K562 (cell line): ENCODE data around the gene ADSS1. TPM values are rescaled to one million over a fixed set of nuclear protein-coding genes. Genes with fewer than 3 reads are reported as not detected.
A peak's percentile ranks its signal among the peaks of the same experiment; 100 is the strongest.

Experiments
- EGR1 ChIP-seq: fragments of 450-650 bp; conservative IDR thresholded peaks from 2 replicates; pipeline ENCODE4 v1.6.1; 2017; ENCODE audit warnings: mild to moderate bottlenecking
- FOXM1 ChIP-seq, 2 experiments: fragments of 450-650 bp in 1 of 2; sonication (generic) in 1 of 2; formaldehyde crosslinking in 1 of 2; IDR thresholded peaks; 2 replicates each; pipeline versions ENCODE4 v1.6.1 to v1.9.0; 2017 to 2022; ENCODE audit warnings: low read depth in 2 of 2, mild to moderate bottlenecking in 2 of 2, missing genetic modification reagents in 1 of 2, moderate library complexity in 1 of 2
- GABPA ChIP-seq: fragments of 200-800 bp; sonication (Bioruptor generic); conservative IDR thresholded peaks from 2 replicates; pipeline ENCODE4 v1.6.1; 2016; ENCODE audit warnings: low read depth, missing genetic modification characterization, missing compliant biosample characterization
- GABPB1 ChIP-seq: sonication (generic); formaldehyde crosslinking; IDR thresholded peaks from 2 replicates; pipeline ENCODE4 v1.8.0; 2022; ENCODE audit warnings: mild to moderate bottlenecking, missing genetic modification reagents
- HDAC1 ChIP-seq, 2 experiments: fragments of 450-650 bp; IDR thresholded peaks; 2 replicates each; pipeline ENCODE4 v1.6.1; 2016 to 2017; ENCODE audit warnings: inconsistent platforms in 1 of 2, mild to moderate bottlenecking in 1 of 2, moderate library complexity in 1 of 2
- HEY1 ChIP-seq: fragments of 250-450 bp; sonication (Bioruptor Pico); IDR thresholded peaks from 2 replicates; pipeline ENCODE4 v1.5.0; 2020; ENCODE audit warnings: mild to moderate bottlenecking, moderate library complexity, borderline replicate concordance
- LARP7 ChIP-seq: fragments of 450-650 bp; IDR thresholded peaks from 2 replicates; pipeline ENCODE4 v1.6.1; 2016
- MEIS2 ChIP-seq: fragments of 450-650 bp; IDR thresholded peaks from 2 replicates; pipeline ENCODE4 v1.6.1; 2014; ENCODE audit warnings: mild to moderate bottlenecking; ENCODE audit not compliant: partially characterized antibody
- MTA3 ChIP-seq: fragments of 450-650 bp; formaldehyde crosslinking; IDR thresholded peaks from 2 replicates; pipeline ENCODE4 v1.6.1; 2017; ENCODE audit warnings: mild to moderate bottlenecking, borderline replicate concordance
- PHF20 ChIP-seq: fragments of 450-650 bp; IDR thresholded peaks from 2 replicates; pipeline ENCODE4 v1.6.1; 2018; ENCODE audit not compliant: partially characterized antibody
- PHF8 ChIP-seq: fragments of 200-600 bp; sonication (generic); IDR thresholded peaks from 2 replicates; pipeline ENCODE4 v1.6.1; 2012; ENCODE audit warnings: mixed run types, mild to moderate bottlenecking, inconsistent platforms, low read length, moderate library complexity, borderline replicate concordance
- POLR2G ChIP-seq: fragments of 200-400 bp; formaldehyde crosslinking; IDR thresholded peaks from 2 replicates; pipeline ENCODE4 v1.6.1; 2017; ENCODE audit warnings: low read depth, mild to moderate bottlenecking, antibody characterized with exemption, low read length, moderate library complexity
- PTRF ChIP-seq: fragments of 450-650 bp; IDR thresholded peaks from 2 replicates; pipeline ENCODE4 v1.6.1; 2016; ENCODE audit warnings: mild to moderate bottlenecking, missing genetic modification characterization, missing compliant biosample characterization
- PTTG1 ChIP-seq: fragments of 450-650 bp; IDR thresholded peaks from 2 replicates; pipeline ENCODE4 v1.6.1; 2016; ENCODE audit warnings: low read depth, mild to moderate bottlenecking, missing genetic modification characterization, missing compliant biosample characterization
- SMAD2 ChIP-seq: fragments of 150-350 bp; IDR thresholded peaks from 2 replicates; pipeline ENCODE4 v1.6.1; 2014; ENCODE audit warnings: low read depth, mild to moderate bottlenecking, low read length
- TBP ChIP-seq: optimal IDR thresholded peaks from 2 replicates; pipeline ENCODE3; 2011; ENCODE audit warnings: low read depth, low read length, improper control_type of control experiment
- THAP12 ChIP-seq: fragments of 250-450 bp; sonication (Bioruptor Pico); IDR thresholded peaks from 2 replicates; pipeline ENCODE4 v1.9.0; 2021; ENCODE audit warnings: mild to moderate bottlenecking, inconsistent platforms
- UBTF ChIP-seq, 2 experiments: IDR thresholded peaks; 2 replicates each; pipeline ENCODE4 v1.6.1; 2012; ENCODE audit warnings: improper control_type of control experiment in 2 of 2, low read depth in 2 of 2, low read length in 2 of 2, borderline replicate concordance in 1 of 2
- ZNF280A ChIP-seq: fragments of 450-650 bp; IDR thresholded peaks from 2 replicates; pipeline ENCODE4 v1.6.1; 2018; ENCODE audit warnings: mild to moderate bottlenecking, low read depth; ENCODE audit not compliant: partially characterized antibody
- ZZZ3 ChIP-seq: fragments of 450-650 bp; IDR thresholded peaks from 2 replicates; pipeline ENCODE4 v1.6.1; 2016; ENCODE audit warnings: antibody characterized with exemption, mild to moderate bottlenecking, moderate library complexity
- polyA plus RNA-seq, 8 experiments: library from polyadenylated mRNA; depleted of rRNA in 4 of 8; stranded (reverse) in 5 of 8; unstranded in 3 of 8; fragments of >200 nt; fragmentation: Nextera tagmentation in 2 of 8; fragmentation: Illumina TruSeq in 1 of 8; extraction: Ambion mirVana in 2 of 8; extraction: Trizol in 1 of 8; gene quantifications; 2 replicates each; pipeline versions ENCODE4 v1.2.1 to v1.2.3, GENCODE V29; 2011 to 2014; ENCODE audit warnings: inconsistent platforms in 1 of 8, missing spikeins in 1 of 8
- total RNA-seq, 7 experiments: library from RNA; depleted of rRNA in 6 of 7; stranded (reverse); fragments of >200 nt in 6 of 7; fragmentation: Illumina TruSeq in 2 of 7; extraction: Trizol in 2 of 7; gene quantifications; 2 replicates each; pipeline versions ENCODE4 v1.2.1 to v1.2.3, GENCODE V29; 2011 to 2021; ENCODE audit warnings: low replicate concordance in 1 of 7
- TF ChIP-seq, protein P1 (sequence below), 2 experiments: IDR thresholded peaks; 2 replicates each; pipeline ENCODE4 v1.6.1; 2011; ENCODE audit warnings: borderline replicate concordance in 1 of 2, control low read depth in 1 of 2, low read depth in 1 of 2, low read length in 1 of 2, mild to moderate bottlenecking in 1 of 2, mixed read lengths in 1 of 2, moderate library complexity in 1 of 2; ENCODE audit not compliant: insufficient read depth in 1 of 2, insufficient read length in 1 of 2, poor library complexity in 1 of 2, severe bottlenecking in 1 of 2; ENCODE audit errors: extremely low read depth in 1 of 2

Gene ADSS1
- total and polyA plus RNA-seq, 9 of the 15 experiments (the other 6 are each of a cell fraction or from before 2014, with no cell fraction given), result 0.53 to 5.9 (median 3.9) TPM

- peak; percentile 76 for TF ChIP-seq POLR2G
- TF ChIP-seq PHF20, result peak; percentile 14
- TF ChIP-seq MTA3, result no peak
- no peak for TF ChIP-seq FOXM1 (IDR thresholded peaks at IDR 0.05; ENCODE audit: low read depth)
- TF ChIP-seq FOXM1 (CRISPR knock-in tag; IDR thresholded peaks at IDR 0.05; ENCODE audit: low read depth), result peak; percentile 17; the same call in 1 of the 2 replicates
- 0 out of 2 replicates have a peak, but pooled peaks have one; percentile 28 for TF ChIP-seq GABPB1 (CRISPR knock-in tag)
- peak; percentile 8; the same call in 1 of the 2 replicates for TF ChIP-seq EGR1
- TF ChIP-seq, protein P1, sequence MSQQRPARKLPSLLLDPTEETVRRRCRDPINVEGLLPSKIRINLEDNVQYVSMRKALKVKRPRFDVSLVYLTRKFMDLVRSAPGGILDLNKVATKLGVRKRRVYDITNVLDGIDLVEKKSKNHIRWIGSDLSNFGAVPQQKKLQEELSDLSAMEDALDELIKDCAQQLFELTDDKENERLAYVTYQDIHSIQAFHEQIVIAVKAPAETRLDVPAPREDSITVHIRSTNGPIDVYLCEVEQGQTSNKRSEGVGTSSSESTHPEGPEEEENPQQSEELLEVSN (IDR thresholded peaks at IDR 0.05; ENCODE audit: borderline replicate concordance in 1 of 2, extremely low read depth in 1 of 2, insufficient read depth in 1 of 2, insufficient read length in 1 of 2, low read depth in 1 of 2, low read length in 1 of 2, poor library complexity in 1 of 2, severe bottlenecking in 1 of 2), result peak; percentile 11 to 33
- no peak for TF ChIP-seq MEIS2
- TF ChIP-seq SMAD2, result no peak
- TF ChIP-seq ZNF280A, result no peak
- TF ChIP-seq PHF8, result peak; percentile 78; the same call in 1 of the 2 replicates
- TF ChIP-seq UBTF (IDR thresholded peaks at IDR 0.05; ENCODE audit: borderline replicate concordance in 1 of 2, low read depth in 2 of 2, low read length in 2 of 2), result no peak
- no peak for TF ChIP-seq PTTG1
- peak; percentile 35 for TF ChIP-seq TBP
- TF ChIP-seq HEY1, result no peak
- no peak for TF ChIP-seq GABPA (tag)
- TF ChIP-seq THAP12 (CRISPR knock-in tag), result 0 out of 2 replicates have a peak, but pooled peaks have one; percentile 19
- TF ChIP-seq PTRF (tag), result no peak
- no peak for TF ChIP-seq LARP7
- no peak for TF ChIP-seq HDAC1 (IDR thresholded peaks at IDR 0.05)
- TF ChIP-seq ZZZ3, result no peak
These were observed 5.8 kb downstream of the ADSS1 start (continued) for GRCh38 chr14:104729835-104730181.
